ENCODE data around the gene PRDX3.

- TF ChIP-seq POLR2A (IDR thresholded peaks at IDR 0.05) (no peak), CTCF (IDR thresholded peaks at IDR 0.05) (no peak)
Measured at GRCh38 chr10:119118231-119118630, 60.4 kb downstream of the PRDX3 start.

Data from adrenal gland (tissue), 5 donors.